K562 (cell line): Measurements from ENCODE around the gene CNNM4. TPM values are rescaled to one million over a fixed set of nuclear protein-coding genes. Genes with fewer than 3 reads are reported as not detected.

Source experiments
- CBFA2T2 ChIP-seq: fragments of 450-650 bp; conservative IDR thresholded peaks from 2 replicates; pipeline ENCODE4 v1.6.1; 2017; ENCODE audit warnings: mild to moderate bottlenecking
- CEBPB ChIP-seq: fragments of 450-650 bp; IDR thresholded peaks from 2 replicates; pipeline ENCODE4 v1.6.1; 2016; ENCODE audit warnings: missing genetic modification characterization, missing compliant biosample characterization
- CHD2 ChIP-seq: IDR thresholded peaks from 2 replicates; pipeline ENCODE4 v1.6.1; 2011; ENCODE audit warnings: low read depth, low read length
- DMBX1 ChIP-seq: fragments of 250-450 bp; sonication (Bioruptor Pico); IDR thresholded peaks from 2 replicates; pipeline ENCODE4 v1.8.0; 2022; ENCODE audit warnings: inconsistent platforms, mild to moderate bottlenecking, moderate library complexity, borderline replicate concordance
- EGR1 ChIP-seq: fragments of 450-650 bp; conservative IDR thresholded peaks from 2 replicates; pipeline ENCODE4 v1.6.1; 2017; ENCODE audit warnings: mild to moderate bottlenecking
- FOXP1 ChIP-seq: sonication (generic); formaldehyde crosslinking; IDR thresholded peaks from 2 replicates; pipeline ENCODE4 v1.8.0; 2022; ENCODE audit warnings: mild to moderate bottlenecking, missing genetic modification reagents
- HDAC1 ChIP-seq, 2 experiments: fragments of 450-650 bp; IDR thresholded peaks; 2 replicates each; pipeline ENCODE4 v1.6.1; 2016 to 2017; ENCODE audit warnings: inconsistent platforms in 1 of 2, mild to moderate bottlenecking in 1 of 2, moderate library complexity in 1 of 2
- HOXB6 ChIP-seq: fragments of 250-450 bp; sonication (Bioruptor Pico); IDR thresholded peaks from 2 replicates; pipeline ENCODE4 v1.5.1; 2022; ENCODE audit warnings: mild to moderate bottlenecking, borderline replicate concordance
- MEF2A ChIP-seq: IDR thresholded peaks from 2 replicates; pipeline ENCODE4 v1.6.1; 2011; ENCODE audit warnings: low read depth, mild to moderate bottlenecking, low read length, moderate library complexity; ENCODE audit not compliant: control insufficient read depth
- MTA1 ChIP-seq: fragments of 450-650 bp; IDR thresholded peaks from 2 replicates; pipeline ENCODE4 v1.6.1; 2017; ENCODE audit warnings: borderline replicate concordance
- NFIC ChIP-seq: fragments of 450-650 bp; IDR thresholded peaks from 2 replicates; pipeline ENCODE4 v1.6.1; 2017; ENCODE audit warnings: mild to moderate bottlenecking, inconsistent platforms
- NFXL1 ChIP-seq: fragments of 450-650 bp; formaldehyde crosslinking; IDR thresholded peaks from 2 replicates; pipeline ENCODE4 v1.4.0; 2021; ENCODE audit warnings: mild to moderate bottlenecking
- NR2C2 ChIP-seq, 2 experiments: fragments of 200-800 bp in 1 of 2; sonication (Bioruptor generic) in 1 of 2; sonication (generic) in 1 of 2; formaldehyde crosslinking in 1 of 2; IDR thresholded peaks; 2 replicates each; pipeline versions ENCODE4 v1.6.1 to v1.8.0; 2016 to 2022; ENCODE audit warnings: mild to moderate bottlenecking in 1 of 2, missing compliant biosample characterization in 1 of 2, missing genetic modification characterization in 1 of 2, missing genetic modification reagents in 1 of 2
- PML ChIP-seq: IDR thresholded peaks from 2 replicates; pipeline ENCODE4 v1.6.1; 2012; ENCODE audit warnings: low read length, inconsistent platforms
- RBFOX2 ChIP-seq: fragments of 200-400 bp; formaldehyde crosslinking; IDR thresholded peaks from 2 replicates; pipeline ENCODE4 v1.6.1; 2017; ENCODE audit warnings: low read depth, mild to moderate bottlenecking, low read length, moderate library complexity
- RUNX1 ChIP-seq: sonication (generic); IDR thresholded peaks from 2 replicates; pipeline ENCODE4 v1.6.1; 2016; ENCODE audit warnings: antibody characterized with exemption, low read depth
- SIX5 ChIP-seq, 2 experiments: IDR thresholded peaks; 2 replicates each; pipeline ENCODE4 v1.6.1; 2011; ENCODE audit warnings: low read length in 2 of 2, borderline replicate concordance in 1 of 2, low read depth in 1 of 2, mild to moderate bottlenecking in 1 of 2, moderate library complexity in 1 of 2; ENCODE audit not compliant: insufficient read depth in 1 of 2
- SUPT5H ChIP-seq: fragments of 450-650 bp; IDR thresholded peaks from 2 replicates; pipeline ENCODE4 v1.6.1; 2016
- WHSC1 ChIP-seq: IDR thresholded peaks from one replicate; pipeline ENCODE4 v1.6.1; 2012; ENCODE audit warnings: low read length, control low read depth, inconsistent platforms
- YY1 ChIP-seq, 3 experiments: IDR thresholded peaks; 2 replicates each; pipeline ENCODE4 v1.6.1; 2011; ENCODE audit warnings: low read length in 2 of 3, mild to moderate bottlenecking in 2 of 3, moderate library complexity in 2 of 3, borderline replicate concordance in 1 of 3, control low read depth in 1 of 3, low read depth in 1 of 3; ENCODE audit not compliant: insufficient read depth in 3 of 3, insufficient replicate concordance in 2 of 3, control insufficient read depth in 1 of 3, insufficient read length in 1 of 3; ENCODE audit errors: extremely low read depth in 1 of 3
- ZC3H11A ChIP-seq: IDR thresholded peaks from 2 replicates; pipeline ENCODE4 v1.6.1; 2012; ENCODE audit warnings: low read depth, low read length, improper control_type of control experiment
- ZNF197 ChIP-seq: fragments of 200-800 bp; sonication (Bioruptor generic); IDR thresholded peaks from 2 replicates; pipeline ENCODE4 v1.6.1; 2016; ENCODE audit warnings: low read depth, missing genetic modification characterization, missing compliant biosample characterization
- ZNF212 ChIP-seq: fragments of 450-650 bp; formaldehyde crosslinking; IDR thresholded peaks from 2 replicates; pipeline ENCODE4 v1.4.0; 2020; ENCODE audit warnings: mild to moderate bottlenecking
- ZNF41 ChIP-seq: fragments of 250-450 bp; sonication (Bioruptor Pico); conservative IDR thresholded peaks from 2 replicates; pipeline ENCODE4 v1.4.0; 2020; ENCODE audit warnings: mild to moderate bottlenecking
- ZNF717 ChIP-seq: fragments of 250-450 bp; sonication (Bioruptor Pico); IDR thresholded peaks from 2 replicates; pipeline ENCODE4 v1.5.0; 2021
- polyA plus RNA-seq, 8 experiments: library from polyadenylated mRNA; depleted of rRNA in 4 of 8; stranded (reverse) in 5 of 8; unstranded in 3 of 8; fragments of >200 nt; fragmentation: Nextera tagmentation in 2 of 8; fragmentation: Illumina TruSeq in 1 of 8; extraction: Ambion mirVana in 2 of 8; extraction: Trizol in 1 of 8; gene quantifications; 2 replicates each; pipeline versions ENCODE4 v1.2.1 to v1.2.3, GENCODE V29; 2011 to 2014; ENCODE audit warnings: inconsistent platforms in 1 of 8, missing spikeins in 1 of 8
- total RNA-seq, 7 experiments: library from RNA; depleted of rRNA in 6 of 7; stranded (reverse); fragments of >200 nt in 6 of 7; fragmentation: Illumina TruSeq in 2 of 7; extraction: Trizol in 2 of 7; gene quantifications; 2 replicates each; pipeline versions ENCODE4 v1.2.1 to v1.2.3, GENCODE V29; 2011 to 2021; ENCODE audit warnings: low replicate concordance in 1 of 7
- TF ChIP-seq, protein P1 (sequence below), 3 experiments: IDR thresholded peaks in 2 of 3; conservative IDR thresholded peaks in 1 of 3; 2 replicates each; pipeline ENCODE4 v1.5.1; 2011 to 2012; ENCODE audit warnings: low read length in 3 of 3, mild to moderate bottlenecking in 3 of 3, control low read depth in 2 of 3, improper control_type of control experiment in 1 of 3, inconsistent platforms in 1 of 3, low read depth in 1 of 3, mixed read lengths in 1 of 3, moderate library complexity in 1 of 3; ENCODE audit not compliant: insufficient read depth in 2 of 3
- TF ChIP-seq, protein P2 (sequence below): sonication (generic); formaldehyde crosslinking; IDR thresholded peaks from 2 replicates; pipeline ENCODE4 v1.8.1; 2022; ENCODE audit warnings: missing genetic modification reagents

CNNM4 gene
- total and polyA plus RNA-seq, 9 of the 15 experiments (the other 6 are each of a cell fraction or from before 2014, with no cell fraction given) = 0.96 to 6.3 (median 2.8) TPM

DNA sequence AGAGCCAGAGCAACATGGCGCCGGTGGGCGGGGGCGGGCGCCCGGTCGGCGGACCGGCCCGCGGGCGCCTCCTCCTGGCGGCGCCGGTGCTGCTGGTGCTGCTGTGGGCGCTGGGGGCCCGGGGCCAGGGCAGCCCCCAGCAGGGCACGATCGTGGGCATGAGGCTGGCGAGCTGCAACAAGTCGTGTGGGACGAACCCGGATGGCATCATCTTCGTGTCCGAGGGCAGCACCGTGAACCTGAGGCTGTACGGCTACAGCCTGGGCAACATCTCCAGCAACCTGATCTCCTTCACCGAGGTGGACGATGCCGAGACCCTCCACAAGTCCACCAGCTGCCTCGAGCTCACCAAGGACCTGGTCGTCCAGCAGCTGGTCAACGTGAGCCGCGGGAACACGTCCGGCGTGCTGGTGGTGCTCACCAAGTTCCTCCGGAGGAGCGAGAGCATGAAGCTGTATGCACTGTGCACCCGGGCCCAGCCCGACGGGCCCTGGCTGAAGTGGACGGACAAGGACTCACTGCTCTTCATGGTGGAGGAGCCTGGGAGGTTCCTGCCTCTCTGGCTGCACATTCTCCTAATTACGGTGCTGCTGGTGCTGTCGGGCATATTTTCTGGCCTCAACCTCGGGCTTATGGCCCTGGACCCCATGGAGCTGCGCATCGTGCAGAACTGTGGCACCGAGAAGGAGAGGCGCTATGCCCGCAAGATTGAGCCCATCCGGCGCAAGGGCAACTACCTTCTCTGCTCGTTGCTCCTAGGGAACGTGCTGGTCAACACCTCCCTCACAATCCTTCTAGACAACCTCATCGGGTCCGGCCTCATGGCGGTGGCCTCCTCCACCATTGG, 507 bp downstream of the CNNM4 start (continued):
- TF ChIP-seq HOXB6 (CRISPR knock-in tag) (no peak), ZNF41 (CRISPR knock-in tag) (no peak), CBFA2T2 (no peak), NFXL1 (CRISPR knock-in tag) (no peak), MEF2A (no peak), CEBPB (tag) (no peak), RUNX1 (no peak), MTA1 (no peak), YY1 (IDR thresholded peaks at IDR 0.05; ENCODE audit: borderline replicate concordance in 1 of 3, control insufficient read depth in 1 of 3, extremely low read depth in 1 of 3, insufficient read depth in 3 of 3, insufficient read length in 1 of 3, insufficient replicate concordance in 2 of 3, low read depth in 1 of 3, low read length in 2 of 3) (peak; percentile 62 to 93 (median 92)), ZNF197 (CRISPR knock-in tag) (no peak), HDAC1 (IDR thresholded peaks at IDR 0.05) (0 out of 4 replicates have a peak, but pooled peaks of 1 of the 2 experiments have one; percentile 17), EGR1 (no peak), ZNF717 (CRISPR knock-in tag) (no peak), RBFOX2 (peak; percentile 37; the same call in 1 of the 2 replicates), FOXP1 (CRISPR knock-in tag) (0 out of 2 replicates have a peak, but pooled peaks have one; percentile 26), SUPT5H (no peak), DMBX1 (CRISPR knock-in tag) (no peak), SIX5 (IDR thresholded peaks at IDR 0.05; ENCODE audit: borderline replicate concordance in 1 of 2, insufficient read depth in 1 of 2, low read depth in 1 of 2, low read length in 2 of 2) (no peak), WHSC1 (no peak), ZC3H11A (no peak), CHD2 (no peak), ZNF212 (CRISPR knock-in tag) (no peak), PML (no peak), NFIC (no peak), NR2C2 (CRISPR knock-in tag; IDR thresholded peaks at IDR 0.05) (no peak), NR2C2 (tag; IDR thresholded peaks at IDR 0.05) (no peak)
- TF ChIP-seq, protein P1, sequence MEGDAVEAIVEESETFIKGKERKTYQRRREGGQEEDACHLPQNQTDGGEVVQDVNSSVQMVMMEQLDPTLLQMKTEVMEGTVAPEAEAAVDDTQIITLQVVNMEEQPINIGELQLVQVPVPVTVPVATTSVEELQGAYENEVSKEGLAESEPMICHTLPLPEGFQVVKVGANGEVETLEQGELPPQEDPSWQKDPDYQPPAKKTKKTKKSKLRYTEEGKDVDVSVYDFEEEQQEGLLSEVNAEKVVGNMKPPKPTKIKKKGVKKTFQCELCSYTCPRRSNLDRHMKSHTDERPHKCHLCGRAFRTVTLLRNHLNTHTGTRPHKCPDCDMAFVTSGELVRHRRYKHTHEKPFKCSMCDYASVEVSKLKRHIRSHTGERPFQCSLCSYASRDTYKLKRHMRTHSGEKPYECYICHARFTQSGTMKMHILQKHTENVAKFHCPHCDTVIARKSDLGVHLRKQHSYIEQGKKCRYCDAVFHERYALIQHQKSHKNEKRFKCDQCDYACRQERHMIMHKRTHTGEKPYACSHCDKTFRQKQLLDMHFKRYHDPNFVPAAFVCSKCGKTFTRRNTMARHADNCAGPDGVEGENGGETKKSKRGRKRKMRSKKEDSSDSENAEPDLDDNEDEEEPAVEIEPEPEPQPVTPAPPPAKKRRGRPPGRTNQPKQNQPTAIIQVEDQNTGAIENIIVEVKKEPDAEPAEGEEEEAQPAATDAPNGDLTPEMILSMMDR (IDR thresholded peaks at IDR 0.05 in 2 of 3, conservative IDR thresholded peaks at IDR 0.05 in 1 of 3; ENCODE audit: insufficient read depth in 2 of 3, low read depth in 1 of 3, low read length in 3 of 3) = peak; percentile 60 to 70 (median 61); a peak in 5 of 6 replicates
- TF ChIP-seq, protein P2, sequence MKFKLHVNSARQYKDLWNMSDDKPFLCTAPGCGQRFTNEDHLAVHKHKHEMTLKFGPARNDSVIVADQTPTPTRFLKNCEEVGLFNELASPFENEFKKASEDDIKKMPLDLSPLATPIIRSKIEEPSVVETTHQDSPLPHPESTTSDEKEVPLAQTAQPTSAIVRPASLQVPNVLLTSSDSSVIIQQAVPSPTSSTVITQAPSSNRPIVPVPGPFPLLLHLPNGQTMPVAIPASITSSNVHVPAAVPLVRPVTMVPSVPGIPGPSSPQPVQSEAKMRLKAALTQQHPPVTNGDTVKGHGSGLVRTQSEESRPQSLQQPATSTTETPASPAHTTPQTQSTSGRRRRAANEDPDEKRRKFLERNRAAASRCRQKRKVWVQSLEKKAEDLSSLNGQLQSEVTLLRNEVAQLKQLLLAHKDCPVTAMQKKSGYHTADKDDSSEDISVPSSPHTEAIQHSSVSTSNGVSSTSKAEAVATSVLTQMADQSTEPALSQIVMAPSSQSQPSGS (CRISPR knock-in tag) = no peak
